ENCODE measurements around the gene ZBP1. TPM values are rescaled to one million over a fixed set of nuclear protein-coding genes. Genes with fewer than 3 reads are reported as not detected.

ZBP1 gene, protein sequence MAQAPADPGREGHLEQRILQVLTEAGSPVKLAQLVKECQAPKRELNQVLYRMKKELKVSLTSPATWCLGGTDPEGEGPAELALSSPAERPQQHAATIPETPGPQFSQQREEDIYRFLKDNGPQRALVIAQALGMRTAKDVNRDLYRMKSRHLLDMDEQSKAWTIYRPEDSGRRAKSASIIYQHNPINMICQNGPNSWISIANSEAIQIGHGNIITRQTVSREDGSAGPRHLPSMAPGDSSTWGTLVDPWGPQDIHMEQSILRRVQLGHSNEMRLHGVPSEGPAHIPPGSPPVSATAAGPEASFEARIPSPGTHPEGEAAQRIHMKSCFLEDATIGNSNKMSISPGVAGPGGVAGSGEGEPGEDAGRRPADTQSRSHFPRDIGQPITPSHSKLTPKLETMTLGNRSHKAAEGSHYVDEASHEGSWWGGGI
- total RNA-seq (under 1 TPM in 2 of 4 donors, not detected in 2; 0.23 to 0.38 TPM), polyA plus RNA-seq (0.16 TPM)
- long read RNA-seq, donor 1 = 0 reads
- long read RNA-seq, donor 2 = 0 reads
- long read RNA-seq, donor 3 = 0 reads
- long read RNA-seq, donor 4 = 0 reads

- no peak for ATAC-seq
- no peaks in the 10 kb centered on the region for H3K4me1 ChIP-seq (ENCODE audit: control insufficient read depth, insufficient read depth, low read length)
- intact Hi-C loops (cut with DNase I) = no loop called here
- H3K27ac ChIP-seq (ENCODE audit: low read length) = no peak within 1 kb of the TSS
- H3K9me3 ChIP-seq (ENCODE audit: control insufficient read depth, low read length) = no peaks in the 10 kb centered on the region
- 71% methylated on average over 18 of the region's 18 CpGs for WGBS
- no peak within 1 kb of the TSS for H3K4me3 ChIP-seq (ENCODE audit: low read length)
- no peaks in the 10 kb centered on the region for H3K27me3 ChIP-seq (ENCODE audit: control insufficient read depth, insufficient read depth)
- no peak for DNase-seq
Observed at GRCh38 chr20:57620274-57620990, at the start of gene ZBP1. Gene ZBP1, minus strand, starts transcription at chr20:57620426. Its CDS starts 131 bp downstream, at chr20:57620295.

DNA sequence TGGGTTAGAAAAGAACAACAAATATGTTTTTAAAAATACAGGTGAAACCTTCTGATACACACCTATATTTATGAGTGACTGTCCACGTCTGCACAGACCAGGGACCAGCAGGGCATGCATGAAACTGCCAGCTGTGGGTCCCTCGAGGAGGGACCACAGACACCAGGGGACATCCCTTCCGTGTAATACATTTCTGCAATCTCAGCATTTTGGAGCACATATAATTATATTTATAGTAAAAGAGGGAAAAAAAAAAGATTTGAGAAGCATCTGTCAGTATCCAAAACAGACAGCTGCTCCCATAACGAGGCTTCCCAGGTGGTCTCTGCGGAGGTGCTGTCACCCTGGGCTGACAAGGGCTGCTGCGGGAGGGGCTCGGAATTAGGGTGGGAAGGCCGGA lies 49.4 kb upstream of the ZBP1 start:
- Histone ChIP-seq H3K27me3 (ENCODE audit: control insufficient read depth, insufficient read depth) (no peaks in the 10 kb centered on the region), H3K27ac (ENCODE audit: low read length) (no peak overlapping the region), H3K4me3 (ENCODE audit: low read length) (no peak overlapping the region), H3K9me3 (ENCODE audit: control insufficient read depth, low read length) (no peaks in the 10 kb centered on the region), H3K4me1 (ENCODE audit: control insufficient read depth, insufficient read depth, low read length) (peaks cover 7% of the 10 kb centered on the region)
- WGBS = 93% methylated on average over 8 of the region's 8 CpGs
- intact Hi-C loops (cut with DNase I) = no loop called here
- no peak for ATAC-seq
- DNase-seq = no peak

DNA sequence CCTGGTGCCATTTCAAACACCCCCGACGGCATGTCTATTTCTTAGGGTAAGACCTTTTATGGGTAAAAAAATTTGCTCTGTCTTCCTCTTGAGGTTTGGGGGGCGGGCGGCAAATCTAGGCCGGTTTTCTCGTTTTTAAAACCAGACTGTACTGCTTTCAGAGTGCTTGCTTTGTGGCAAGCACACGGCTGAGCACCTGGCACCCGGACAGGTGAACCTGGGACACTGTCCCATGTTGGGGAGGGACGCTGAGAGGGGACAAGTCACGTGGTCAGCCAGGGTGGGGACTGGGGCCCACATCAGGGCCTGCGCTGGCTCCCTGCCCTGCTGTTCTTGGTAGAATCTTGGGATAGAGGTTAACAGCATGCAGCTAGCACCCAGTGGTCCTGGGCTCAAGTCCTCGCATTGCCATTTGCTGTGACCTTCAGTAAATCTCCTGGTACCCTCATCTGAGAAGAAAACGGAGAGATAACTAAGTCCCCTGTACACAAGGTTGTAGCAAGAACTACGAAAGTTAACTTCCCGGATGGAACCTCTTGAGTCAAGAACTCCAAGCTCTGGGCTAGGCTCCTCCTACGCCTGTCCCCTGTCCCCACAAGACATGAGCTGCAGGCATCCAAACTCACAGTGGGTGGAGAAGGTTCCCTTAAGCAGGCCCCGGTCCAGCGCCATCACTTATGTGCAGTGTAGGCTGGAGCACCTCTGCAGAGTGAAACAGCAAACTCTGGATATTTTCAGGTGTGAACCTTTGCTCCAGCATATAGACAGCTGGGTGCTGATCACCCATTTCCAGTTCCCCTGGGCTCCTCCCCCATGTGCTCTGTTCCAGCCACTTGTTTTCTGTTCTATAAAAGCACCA lies 47.9 kb upstream of the ZBP1 start:
- H3K27me3 ChIP-seq (ENCODE audit: control insufficient read depth, insufficient read depth) = no peaks in the 10 kb centered on the region
- WGBS = 78% methylated on average over 18 of the region's 18 CpGs
- no peak overlapping the region for H3K27ac ChIP-seq (ENCODE audit: low read length)
- peaks cover 7% of the 10 kb centered on the region for H3K4me1 ChIP-seq (ENCODE audit: control insufficient read depth, insufficient read depth, low read length)
- ATAC-seq (no peak), DNase-seq (peak in 1 of 3 donors; percentile 45)
- no peak overlapping the region for H3K4me3 ChIP-seq (ENCODE audit: low read length)
- H3K9me3 ChIP-seq (ENCODE audit: control insufficient read depth, low read length) = no peaks in the 10 kb centered on the region
- intact Hi-C loops (cut with DNase I) = no loop called here

GRCh38 chr20:57667388-57667787 lies 47.2 kb upstream of the ZBP1 start:
- intact Hi-C loops (cut with DNase I) = no loop called here
- Histone ChIP-seq H3K4me1 (ENCODE audit: control insufficient read depth, insufficient read depth, low read length) (peaks cover under 1% of the 10 kb centered on the region), H3K4me3 (ENCODE audit: low read length) (no peak overlapping the region), H3K9me3 (ENCODE audit: control insufficient read depth, low read length) (no peaks in the 10 kb centered on the region), H3K27me3 (ENCODE audit: control insufficient read depth, insufficient read depth) (no peaks in the 10 kb centered on the region), H3K27ac (ENCODE audit: low read length) (no peak overlapping the region)
- DNase-seq (peak in 2 of 3 donors; percentile 45 to 49), ATAC-seq (no peak)
- WGBS = 81% methylated on average over 16 of the region's 16 CpGs

GRCh38 chr20:57666834-57667157 lies 46.6 kb upstream of the ZBP1 start:
- Histone ChIP-seq H3K4me3 (ENCODE audit: low read length) (no peak overlapping the region), H3K4me1 (ENCODE audit: control insufficient read depth, insufficient read depth, low read length) (no peaks in the 10 kb centered on the region), H3K27ac (ENCODE audit: low read length) (no peak overlapping the region), H3K9me3 (ENCODE audit: control insufficient read depth, low read length) (no peaks in the 10 kb centered on the region), H3K27me3 (ENCODE audit: control insufficient read depth, insufficient read depth) (no peaks in the 10 kb centered on the region)
- ATAC-seq (no peak), DNase-seq (peak in 1 of 3 donors; percentile 5)
- intact Hi-C loops (cut with DNase I) = no loop called here
- WGBS = 84% methylated on average over 13 of the region's 13 CpGs

DNA sequence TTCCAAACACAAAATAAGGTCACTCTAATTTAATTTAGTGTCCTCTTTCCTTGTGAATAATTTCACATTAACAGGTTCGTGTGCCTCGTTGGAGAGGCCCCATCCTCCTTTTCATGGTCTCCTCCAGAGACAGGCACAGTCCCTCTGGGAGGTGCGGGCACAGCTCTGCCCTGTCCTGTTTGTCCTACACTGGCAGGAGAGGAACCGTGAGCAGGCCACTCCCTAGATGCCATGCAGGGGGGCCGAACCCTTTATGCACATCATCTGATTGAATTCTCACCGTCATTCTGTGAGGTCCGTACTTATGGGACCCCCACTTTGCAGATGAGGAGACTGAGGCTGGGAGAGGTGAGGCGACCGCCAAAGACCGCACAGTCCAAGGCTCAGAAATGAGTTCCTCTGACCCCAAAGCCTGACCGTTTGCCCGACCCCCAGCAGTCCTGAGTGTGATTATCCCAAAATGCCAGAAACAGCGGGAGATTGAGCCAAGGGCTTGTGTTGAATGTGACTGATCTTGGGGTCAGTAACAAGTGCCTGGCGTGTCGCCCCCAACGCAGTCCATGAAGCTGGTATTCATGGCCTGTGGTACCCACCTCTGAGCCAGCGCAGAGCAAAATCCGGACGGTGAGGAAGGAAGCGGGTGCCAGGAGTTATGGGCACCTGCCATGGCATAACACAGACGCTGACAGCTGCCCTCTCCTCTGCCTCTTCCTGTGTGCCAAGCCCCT lies 46.0 kb upstream of the ZBP1 start:
- H3K27me3 ChIP-seq (ENCODE audit: control insufficient read depth, insufficient read depth) = no peaks in the 10 kb centered on the region
- WGBS = 86% methylated on average over 21 of the region's 21 CpGs
- no peak for ATAC-seq
- intact Hi-C loops (cut with DNase I) = no loop called here
- no peak overlapping the region for H3K27ac ChIP-seq (ENCODE audit: low read length)
- DNase-seq = peak; percentile 4 to 28 (median 26)
- H3K4me1 ChIP-seq (ENCODE audit: control insufficient read depth, insufficient read depth, low read length) = no peaks in the 10 kb centered on the region
- H3K4me3 ChIP-seq (ENCODE audit: low read length) = no peak overlapping the region
- no peaks in the 10 kb centered on the region for H3K9me3 ChIP-seq (ENCODE audit: control insufficient read depth, low read length)

- H3K4me3 ChIP-seq (ENCODE audit: low read length) = no peak overlapping the region
- ATAC-seq = no peak
- H3K27me3 ChIP-seq (ENCODE audit: control insufficient read depth, insufficient read depth) = no peaks in the 10 kb centered on the region
- peak in 2 of 3 donors; percentile 1 to 15 for DNase-seq
- H3K4me1 ChIP-seq (ENCODE audit: control insufficient read depth, insufficient read depth, low read length) = no peaks in the 10 kb centered on the region
- no peaks in the 10 kb centered on the region for H3K9me3 ChIP-seq (ENCODE audit: control insufficient read depth, low read length)
- 88% methylated on average over 8 of the region's 8 CpGs for WGBS
- intact Hi-C loops (cut with DNase I) = no loop called here
- no peak overlapping the region for H3K27ac ChIP-seq (ENCODE audit: low read length)
Observed at GRCh38 chr20:57665589-57665971, 45.4 kb upstream of the ZBP1 start.

DNA sequence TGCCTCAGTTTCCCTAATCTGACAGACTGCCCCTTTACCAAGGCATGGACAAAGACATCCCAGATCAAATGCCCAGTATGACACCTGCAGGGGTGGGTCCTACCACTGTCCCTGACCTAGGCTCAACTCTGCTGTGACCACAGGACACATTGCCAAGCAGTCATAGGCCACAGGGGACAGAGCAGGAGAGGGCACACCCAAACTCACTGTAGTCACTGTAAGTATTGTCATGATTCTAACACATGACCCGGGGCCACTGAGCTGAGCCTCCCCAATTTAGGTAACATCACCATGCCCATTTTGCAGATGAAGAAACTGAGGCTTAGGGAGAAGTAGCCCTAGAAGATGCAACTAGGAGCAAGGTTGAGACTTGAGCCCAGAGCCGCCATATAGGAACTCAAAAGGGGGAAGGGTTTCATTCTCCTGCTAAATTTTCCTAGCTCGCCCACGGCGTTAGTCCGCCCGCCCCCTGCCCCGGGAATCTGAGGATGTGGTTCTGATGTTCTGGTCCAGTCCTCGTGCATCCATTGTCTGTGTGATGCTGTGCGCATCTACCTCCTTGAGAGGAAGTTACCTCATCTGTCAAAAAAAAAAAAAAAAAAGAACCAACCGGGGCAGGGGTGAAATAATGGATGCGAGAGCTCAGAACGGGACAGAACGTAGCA lies 44.8 kb upstream of the ZBP1 start:
- Histone ChIP-seq H3K4me1 (ENCODE audit: control insufficient read depth, insufficient read depth, low read length) (no peaks in the 10 kb centered on the region), H3K27ac (ENCODE audit: low read length) (no peak overlapping the region), H3K4me3 (ENCODE audit: low read length) (no peak overlapping the region), H3K27me3 (ENCODE audit: control insufficient read depth, insufficient read depth) (no peaks in the 10 kb centered on the region), H3K9me3 (ENCODE audit: control insufficient read depth, low read length) (no peaks in the 10 kb centered on the region)
- no peak for ATAC-seq
- 90% methylated on average over 14 of the region's 14 CpGs for whole genome bisulfite sequencing
- DNase-seq = peak in 2 of 3 donors; percentile 6 to 45
- intact Hi-C loops (cut with DNase I) = no loop called here

- DNase-seq (peak in 2 of 3 donors; percentile 9 to 21), ATAC-seq (no peak)
- Histone ChIP-seq H3K27me3 (ENCODE audit: control insufficient read depth, insufficient read depth) (no peaks in the 10 kb centered on the region), H3K9me3 (ENCODE audit: control insufficient read depth, low read length) (no peaks in the 10 kb centered on the region), H3K4me1 (ENCODE audit: control insufficient read depth, insufficient read depth, low read length) (no peaks in the 10 kb centered on the region), H3K4me3 (ENCODE audit: low read length) (no peak overlapping the region), H3K27ac (ENCODE audit: low read length) (no peak overlapping the region)
- intact Hi-C loops (cut with DNase I) = no loop called here
- WGBS = 85% methylated on average over 20 of the region's 20 CpGs
Observed at GRCh38 chr20:57664476-57664875, 44.2 kb upstream of the ZBP1 start.

All from right cardiac atrium (tissue), 5 donors.